Ectodermal cell (in vitro differentiated cells): ENCODE measurements around the gene CCDC85C.

ENCODE experiments used
- H3K27ac ChIP-seq: 2 replicates; pipeline ENCODE4 v1.7.0; 2013; ENCODE audit warnings: mild to moderate bottlenecking, low read depth, low read length; ENCODE audit not compliant: insufficient read depth, poor library complexity, severe bottlenecking
- H3K27me3 ChIP-seq: 2 replicates; pipeline ENCODE4 v1.7.0; 2013; ENCODE audit warnings: mild to moderate bottlenecking, low read length; ENCODE audit not compliant: insufficient read depth, control insufficient read depth, poor library complexity, severe bottlenecking
- H3K36me3 ChIP-seq: one replicate; pipeline ENCODE4 v1.7.0; 2013; ENCODE audit warnings: low read length; ENCODE audit not compliant: control insufficient read depth, insufficient read depth
- H3K4me1 ChIP-seq: one replicate; pipeline ENCODE4 v1.7.0; 2013; ENCODE audit warnings: low read length; ENCODE audit not compliant: control insufficient read depth, insufficient read depth
- H3K4me3 ChIP-seq: 2 replicates; pipeline ENCODE4 v1.7.0; 2013; ENCODE audit warnings: low read depth, low read length, control low read depth; ENCODE audit not compliant: insufficient read depth
- H3K9me3 ChIP-seq: 2 replicates; pipeline ENCODE4 v1.7.0; 2013; ENCODE audit warnings: mild to moderate bottlenecking, low read length, moderate library complexity; ENCODE audit not compliant: control insufficient read depth
- whole genome bisulfite sequencing, 2 experiments: methylation state at CpG; one replicate each; pipeline ENCODE4 v1.1.7; 2013; ENCODE audit warnings: missing lambda C conversion rate in 2 of 2; 5-methylcytosine and 5-hydroxymethylcytosine counted together

Gene CCDC85C

DNA sequence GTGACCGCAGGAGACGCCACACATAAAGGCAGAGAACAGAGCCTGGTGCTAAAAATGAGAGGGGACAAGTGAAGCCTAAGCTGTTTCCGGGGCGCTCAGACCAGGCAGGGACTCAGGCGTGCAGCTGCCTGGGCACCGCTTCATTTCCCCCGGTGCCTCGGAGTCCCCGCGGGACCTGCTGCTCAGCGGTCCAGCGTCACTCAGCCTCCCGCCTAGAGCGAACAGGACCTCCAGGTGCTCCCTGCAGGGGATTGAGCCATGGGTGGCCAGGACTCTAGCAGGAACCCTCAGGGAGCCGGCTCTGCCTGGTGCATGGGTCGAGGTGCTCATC lies 31.0 kb downstream of the CCDC85C start:
- H3K4me1 ChIP-seq = peaks cover 80% of the 10 kb centered on the region
- 74 to 77% methylated on average over 16 of the region's 16 CpGs for WGBS, 2 experiments
- H3K27ac ChIP-seq = peak overlapping the region; percentile 20

DNA sequence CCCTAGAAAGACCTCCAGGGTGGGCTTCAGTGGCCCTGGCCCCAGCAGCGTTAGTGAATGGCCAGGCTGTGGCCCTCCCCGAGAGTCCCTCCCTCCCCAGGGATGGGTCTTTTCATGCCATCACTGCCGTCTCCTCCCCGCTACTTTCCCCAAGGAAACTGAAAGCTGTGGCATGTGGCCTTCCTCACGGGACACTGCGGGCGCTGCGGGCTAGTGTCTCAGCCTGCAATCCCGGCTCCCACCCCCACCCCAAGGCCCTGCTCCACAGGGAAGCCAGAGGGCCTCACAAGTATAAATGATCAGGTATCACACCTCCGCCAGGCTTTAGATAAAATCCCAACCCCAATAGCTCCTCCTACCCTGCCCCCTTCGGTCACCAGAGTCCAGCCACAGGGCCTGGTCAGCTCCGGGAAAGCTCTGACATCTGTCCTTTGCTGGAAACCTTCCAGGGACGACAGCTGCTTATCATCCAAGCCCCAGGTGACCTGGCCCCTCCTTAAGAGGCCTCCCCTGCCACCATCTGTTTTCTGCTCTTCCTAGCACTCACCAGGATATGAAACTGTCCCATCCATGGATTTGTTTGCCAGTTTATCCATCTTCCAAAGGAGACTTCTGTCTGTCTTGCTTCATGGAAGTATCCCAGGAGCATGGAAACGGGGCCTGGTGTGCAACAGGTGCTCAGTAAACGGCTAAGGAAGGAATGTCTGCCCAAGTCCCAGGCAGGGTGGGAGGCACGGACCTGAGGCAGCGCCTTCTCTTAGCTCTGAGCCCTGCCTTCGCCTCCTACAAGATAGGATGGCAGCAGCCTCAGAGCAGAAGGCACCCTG lies 31.6 kb downstream of the CCDC85C start:
- H3K4me1 ChIP-seq = peaks cover 81% of the 10 kb centered on the region
- no peaks in the 10 kb centered on the region for H3K36me3 ChIP-seq
- H3K27me3 ChIP-seq = no peaks in the 10 kb centered on the region
- H3K4me3 ChIP-seq = no peak overlapping the region
- 62 to 66% methylated on average over 18 of the region's 18 CpGs for WGBS, 2 experiments
- H3K9me3 ChIP-seq = no peaks in the 10 kb centered on the region
- peak overlapping the region; percentile 20 for H3K27ac ChIP-seq

More for the DNA sequence above, 31.0 kb downstream of the CCDC85C start:
- Histone ChIP-seq H3K4me3 (no peak overlapping the region), H3K36me3 (no peaks in the 10 kb centered on the region), H3K9me3 (no peaks in the 10 kb centered on the region), H3K27me3 (no peaks in the 10 kb centered on the region)

DNA sequence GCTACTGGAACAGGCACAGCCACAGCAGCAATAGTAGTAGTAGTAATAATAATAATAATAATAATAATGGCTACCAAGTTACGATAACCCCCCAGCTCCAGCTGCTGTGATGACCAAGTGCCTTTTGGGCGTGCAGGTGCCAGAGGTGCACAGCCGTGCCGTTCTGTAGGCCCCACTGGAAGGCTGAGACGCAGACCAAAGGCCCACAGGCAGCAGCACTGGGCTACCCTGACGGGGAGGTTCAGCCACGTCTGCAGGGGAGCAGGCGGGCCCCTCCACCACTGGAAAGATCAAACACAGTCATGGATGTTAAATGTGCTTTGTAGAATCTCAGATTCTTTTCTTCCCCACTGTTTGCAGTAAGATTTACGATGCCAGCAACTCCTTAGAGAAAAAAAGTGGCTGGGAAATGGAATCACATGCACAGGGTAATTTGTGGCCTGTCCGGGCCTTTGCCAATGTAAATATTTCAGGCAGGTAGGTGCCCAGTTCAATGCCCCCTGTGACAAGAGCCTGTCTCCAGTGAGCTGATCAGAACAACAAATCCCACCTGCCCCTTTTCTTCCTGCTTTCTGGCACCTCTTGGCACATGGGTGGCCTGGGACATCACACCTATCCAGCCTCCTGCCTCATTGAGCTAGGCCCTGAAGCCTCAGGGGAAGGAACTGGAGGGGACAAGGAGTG lies 32.6 kb downstream of the CCDC85C start:
- Histone ChIP-seq H3K27me3 (no peaks in the 10 kb centered on the region), H3K4me1 (peaks cover 90% of the 10 kb centered on the region), H3K4me3 (no peak overlapping the region), H3K9me3 (no peaks in the 10 kb centered on the region), H3K27ac (peak overlapping the region; percentile 47), H3K36me3 (no peaks in the 10 kb centered on the region)
- WGBS, 2 experiments = 40 to 44% methylated on average over 10 of the region's 10 CpGs

- Histone ChIP-seq H3K36me3 (no peaks in the 10 kb centered on the region), H3K4me3 (peak overlapping the region; percentile 4), H3K27ac (peak overlapping the region; percentile 75), H3K4me1 (peaks cover 92% of the 10 kb centered on the region), H3K9me3 (no peaks in the 10 kb centered on the region), H3K27me3 (no peaks in the 10 kb centered on the region)
- WGBS, 2 experiments = 22 to 25% methylated on average over 11 to 12 of the region's 12 CpGs
These were observed 33.3 kb downstream of the CCDC85C start for GRCh38 chr14:99570544-99571302.

- no peaks in the 10 kb centered on the region for H3K36me3 ChIP-seq
- no peak overlapping the region for H3K27ac ChIP-seq
- WGBS, 2 experiments = 68% methylated on average over 14 of the region's 14 CpGs
- peaks cover 92% of the 10 kb centered on the region for H3K4me1 ChIP-seq
- H3K4me3 ChIP-seq = no peak overlapping the region
- H3K27me3 ChIP-seq = no peaks in the 10 kb centered on the region
- no peaks in the 10 kb centered on the region for H3K9me3 ChIP-seq
These were observed 34.1 kb downstream of the CCDC85C start for GRCh38 chr14:99569725-99570543.

DNA sequence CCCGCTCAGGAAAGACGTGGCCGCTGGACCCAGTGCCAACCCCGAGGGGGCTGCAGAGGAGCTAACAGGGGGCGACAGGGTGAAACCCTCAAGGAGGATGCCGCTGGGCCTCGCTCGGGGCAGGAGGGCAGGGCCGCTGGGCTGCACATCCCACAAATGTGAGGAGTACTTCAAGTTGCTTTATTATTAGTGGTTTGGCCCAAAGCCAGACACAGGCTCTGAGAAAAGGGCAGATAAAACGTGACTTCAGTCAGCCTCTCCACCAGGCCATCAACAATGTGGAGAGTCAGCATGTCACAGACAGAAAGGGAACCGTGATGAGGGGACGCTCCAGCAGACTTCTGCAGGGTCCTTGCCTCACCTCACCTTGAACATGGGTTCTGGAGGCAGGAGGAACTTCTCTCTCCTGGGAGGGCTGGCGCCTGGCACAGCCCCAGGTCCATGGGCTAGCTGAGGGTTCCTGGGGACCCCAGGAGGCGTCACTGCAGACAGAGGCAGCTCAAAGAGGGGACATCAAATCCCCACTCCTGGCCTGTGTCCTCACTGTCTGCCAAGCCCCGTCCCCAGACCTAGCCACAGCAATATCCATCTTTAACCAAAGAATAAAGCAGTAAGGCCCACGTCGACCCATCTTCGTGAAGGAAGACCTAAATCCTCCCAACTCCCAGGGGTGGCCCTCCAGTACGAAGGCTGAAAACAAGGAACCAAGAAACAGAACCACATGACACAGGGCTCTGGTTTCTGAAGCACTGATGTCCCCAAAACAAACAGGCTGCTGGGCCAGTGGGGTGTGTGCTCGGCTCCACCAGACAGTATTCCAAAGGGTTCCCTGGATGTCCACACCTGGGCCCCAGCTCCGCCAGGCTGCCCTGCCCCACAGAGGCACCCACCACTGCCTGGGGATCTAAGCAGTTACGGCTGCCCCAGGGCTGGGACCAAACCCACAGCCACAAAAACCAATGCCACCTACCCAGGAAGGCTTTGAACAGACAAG lies 35.1 kb downstream of the CCDC85C start:
- Histone ChIP-seq H3K4me1 (peaks cover 92% of the 10 kb centered on the region), H3K36me3 (no peaks in the 10 kb centered on the region), H3K27ac (no peak overlapping the region), H3K27me3 (no peaks in the 10 kb centered on the region), H3K9me3 (no peaks in the 10 kb centered on the region), H3K4me3 (no peak overlapping the region)
- 82 to 84% methylated on average over 22 of the region's 22 CpGs for WGBS, 2 experiments

DNA sequence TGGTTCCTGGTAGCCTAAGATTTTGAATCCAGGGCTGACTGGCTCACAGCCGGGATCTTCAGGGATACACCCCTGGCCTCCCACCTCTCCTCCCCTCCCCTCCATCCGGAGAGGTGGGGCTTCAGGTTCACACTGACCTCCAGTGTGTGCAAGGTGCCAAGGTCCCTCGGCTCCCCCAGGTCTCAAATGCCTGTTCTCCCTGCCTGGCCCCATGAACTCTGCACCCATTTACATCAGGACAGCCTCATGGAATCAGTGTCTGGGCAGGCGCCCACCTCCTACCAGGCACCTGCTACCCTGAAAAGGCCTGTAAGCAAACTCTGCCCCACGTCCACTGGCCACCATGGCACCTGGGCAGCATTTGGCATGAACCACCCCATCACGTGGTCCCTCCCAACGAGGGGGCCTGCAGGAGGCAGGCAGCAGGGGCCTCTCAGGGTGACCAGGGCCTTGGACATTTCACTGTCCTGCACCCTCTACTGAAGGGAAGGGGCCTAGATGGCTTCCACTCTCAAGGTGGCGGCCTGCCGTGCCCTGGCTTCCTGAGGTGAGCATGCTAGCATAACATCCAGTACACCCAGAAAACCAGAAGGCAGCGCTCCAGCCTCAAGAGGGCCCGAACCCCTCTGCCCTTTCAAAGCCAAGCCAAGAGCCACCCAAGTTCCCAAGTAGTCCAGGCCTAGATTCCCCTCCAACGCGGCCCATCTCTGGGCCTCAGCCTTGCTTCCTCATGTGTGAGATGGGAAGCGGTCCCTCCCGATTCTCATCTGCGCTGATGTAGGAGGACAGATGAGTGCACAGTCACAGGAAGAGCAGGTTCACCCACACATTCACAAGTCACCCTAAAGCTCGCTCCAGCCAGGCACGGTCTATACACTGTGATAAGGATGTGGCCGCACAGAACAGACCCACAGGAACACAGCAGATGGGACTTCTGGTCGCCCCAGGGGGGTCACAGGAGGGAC lies 37.3 kb downstream of the CCDC85C start:
- Histone ChIP-seq H3K9me3 (no peaks in the 10 kb centered on the region), H3K36me3 (no peaks in the 10 kb centered on the region), H3K4me3 (no peak overlapping the region), H3K27ac (no peak overlapping the region), H3K27me3 (no peaks in the 10 kb centered on the region), H3K4me1 (peaks cover 92% of the 10 kb centered on the region)
- 90 to 93% methylated on average over 20 of the region's 20 CpGs for WGBS, 2 experiments

- Histone ChIP-seq H3K27ac (no peak overlapping the region), H3K36me3 (no peaks in the 10 kb centered on the region), H3K27me3 (no peaks in the 10 kb centered on the region), H3K9me3 (no peaks in the 10 kb centered on the region), H3K4me1 (peaks cover 91% of the 10 kb centered on the region), H3K4me3 (no peak overlapping the region)
- WGBS, 2 experiments = 82 to 85% methylated on average over 7 of the region's 7 CpGs
These were observed 38.0 kb downstream of the CCDC85C start for GRCh38 chr14:99566009-99566389.
